GM18858 (cell line): ENCODE data around the gene MUC13.

Experiments
- ATAC-seq: cut with Tn5 transposase; IDR thresholded peaks from one replicate; pipeline ENCODE4 v1.9.1; 2021; ENCODE audit not compliant: unreplicated experiment

MUC13 gene

GRCh38 chr3:124879337-124879680 lies 55.2 kb downstream of the MUC13 start:
- no peak for ATAC-seq

- no peak for ATAC-seq
These were observed 55.8 kb downstream of the MUC13 start for GRCh38 chr3:124878561-124879336.

GRCh38 chr3:124877674-124878073 lies 56.9 kb downstream of the MUC13 start:
- ATAC-seq = no peak

- no peak for ATAC-seq
These were observed 58.1 kb downstream of the MUC13 start for GRCh38 chr3:124876401-124876878.

GRCh38 chr3:124873226-124873625 lies 61.3 kb downstream of the MUC13 start:
- ATAC-seq = no peak

- no peak for ATAC-seq
These were observed 67.0 kb downstream of the MUC13 start for GRCh38 chr3:124867511-124867910.

- no peak for ATAC-seq
These were observed 72.5 kb downstream of the MUC13 start for GRCh38 chr3:124862006-124862405.

GRCh38 chr3:124861041-124861440 lies 73.5 kb downstream of the MUC13 start:
- no peak for ATAC-seq

- ATAC-seq = no peak
These were observed 74.0 kb downstream of the MUC13 start for GRCh38 chr3:124860599-124860998.

- no peak for ATAC-seq
These were observed 75.5 kb downstream of the MUC13 start for GRCh38 chr3:124859025-124859424.

GRCh38 chr3:124858275-124858674 lies 76.3 kb downstream of the MUC13 start:
- no peak for ATAC-seq

GRCh38 chr3:124856677-124857076 lies 77.9 kb downstream of the MUC13 start:
- ATAC-seq = no peak
